HepG2 (cell line): ENCODE measurements around the gene GRIN2D. TPM values are rescaled to one million over a fixed set of nuclear protein-coding genes. Genes with fewer than 3 reads are reported as not detected.

ENCODE experiments used
- CHD4 ChIP-seq: fragments of 200-600 bp; sonication (generic); IDR thresholded peaks from 2 replicates; pipeline ENCODE4 v1.7.0; 2017; ENCODE audit warnings: mild to moderate bottlenecking, low read length, borderline replicate concordance
- FOXM1 ChIP-seq: sonication (generic); formaldehyde crosslinking; IDR thresholded peaks from 2 replicates; pipeline ENCODE4 v1.5.0; 2020; ENCODE audit warnings: missing genetic modification reagents
- POLR2A ChIP-seq, 2 experiments: IDR thresholded peaks; 2 replicates each; pipeline ENCODE4 v1.6.1; 2011; ENCODE audit warnings: low read depth in 2 of 2, low read length in 2 of 2, mild to moderate bottlenecking in 1 of 2, moderate library complexity in 1 of 2; ENCODE audit not compliant: insufficient read depth in 1 of 2
- RNF2 ChIP-seq: fragments of 450-650 bp; conservative IDR thresholded peaks from 2 replicates; pipeline ENCODE4 v1.6.1; 2016; ENCODE audit warnings: low read depth
- SPEN ChIP-seq: sonication (generic); formaldehyde crosslinking; IDR thresholded peaks from 2 replicates; pipeline ENCODE4 v1.5.1; 2020; ENCODE audit warnings: low read depth, mild to moderate bottlenecking, missing genetic modification reagents
- STAT5B ChIP-seq: sonication (generic); formaldehyde crosslinking; IDR thresholded peaks from 2 replicates; pipeline ENCODE4 v1.4.0; 2020; ENCODE audit warnings: missing genetic modification reagents
- ZMYM3 ChIP-seq: sonication (generic); formaldehyde crosslinking; IDR thresholded peaks from 2 replicates; pipeline ENCODE4 v1.5.1; 2020; ENCODE audit warnings: mild to moderate bottlenecking, missing genetic modification reagents
- ZNF256 ChIP-seq: sonication (generic); formaldehyde crosslinking; conservative IDR thresholded peaks from 2 replicates; pipeline ENCODE4 v1.4.0; 2020; ENCODE audit warnings: missing genetic modification reagents
- ZNF326 ChIP-seq: sonication (generic); formaldehyde crosslinking; IDR thresholded peaks from 2 replicates; pipeline ENCODE4 v1.4.0; 2020; ENCODE audit warnings: missing genetic modification reagents, borderline replicate concordance
- ZNF331 ChIP-seq: sonication (generic); formaldehyde crosslinking; IDR thresholded peaks from 2 replicates; pipeline ENCODE4 v1.4.0; 2020; ENCODE audit warnings: missing genetic modification reagents
- ZNF501 ChIP-seq: sonication (generic); formaldehyde crosslinking; IDR thresholded peaks from 2 replicates; pipeline ENCODE4 v1.5.1; 2020; ENCODE audit warnings: mild to moderate bottlenecking, moderate library complexity, missing genetic modification reagents
- ZNF607 ChIP-seq: sonication (generic); formaldehyde crosslinking; IDR thresholded peaks from 2 replicates; pipeline ENCODE4 v1.5.1; 2020; ENCODE audit warnings: missing genetic modification reagents, mild to moderate bottlenecking, borderline replicate concordance
- ZNF615 ChIP-seq: sonication (generic); formaldehyde crosslinking; IDR thresholded peaks from 2 replicates; pipeline ENCODE4 v1.5.0; 2020; ENCODE audit warnings: mild to moderate bottlenecking, missing genetic modification reagents, borderline replicate concordance
- polyA plus RNA-seq, 8 experiments: library from polyadenylated mRNA; depleted of rRNA in 3 of 8; stranded (reverse) in 7 of 8; unstranded in 1 of 8; fragments of >200 nt; fragmentation: Illumina TruSeq in 4 of 8; extraction: Trizol in 4 of 8; gene quantifications; 2 replicates each; pipeline versions ENCODE4 v1.2.1 to v1.2.3, GENCODE V29; 2011 to 2016; ENCODE audit warnings: low read depth in 4 of 8, missing spikeins in 1 of 8, mixed read lengths in 1 of 8; ENCODE audit not compliant: insufficient read depth in 1 of 8
- total RNA-seq, 5 experiments: library from RNA; depleted of rRNA; stranded (reverse); fragments of >200 nt; fragmentation: Illumina TruSeq; extraction: Trizol; gene quantifications; 2 replicates each; pipeline ENCODE4 v1.2.3, GENCODE V29; 2016; ENCODE audit warnings: low read depth in 1 of 5
- TF ChIP-seq, protein P1 (sequence below): sonication (generic); formaldehyde crosslinking; IDR thresholded peaks from 2 replicates; pipeline ENCODE4 v1.4.0; 2020; ENCODE audit warnings: missing genetic modification reagents
- TF ChIP-seq, protein P2 (sequence below): sonication (generic); formaldehyde crosslinking; IDR thresholded peaks from 2 replicates; pipeline ENCODE4 v1.5.0; 2020; ENCODE audit warnings: mild to moderate bottlenecking, missing genetic modification reagents, borderline replicate concordance
- TF ChIP-seq, protein P3 (sequence below): sonication (generic); formaldehyde crosslinking; IDR thresholded peaks from 2 replicates; pipeline ENCODE4 v1.4.0; 2020; ENCODE audit warnings: missing genetic modification reagents
- TF ChIP-seq, protein P4 (sequence below): sonication (generic); formaldehyde crosslinking; IDR thresholded peaks from 2 replicates; pipeline ENCODE4 v1.4.0; 2020; ENCODE audit warnings: missing genetic modification reagents
- TF ChIP-seq, protein P5 (sequence below): sonication (generic); formaldehyde crosslinking; conservative IDR thresholded peaks from 2 replicates; pipeline ENCODE4 v1.8.0; 2022; ENCODE audit warnings: low read depth, missing genetic modification reagents

Gene GRIN2D
- total and polyA plus RNA-seq, 2 of the 13 experiments (the other 11 are each of a cell fraction or from before 2014, with no cell fraction given) = 0.02 to 0.13 TPM

DNA sequence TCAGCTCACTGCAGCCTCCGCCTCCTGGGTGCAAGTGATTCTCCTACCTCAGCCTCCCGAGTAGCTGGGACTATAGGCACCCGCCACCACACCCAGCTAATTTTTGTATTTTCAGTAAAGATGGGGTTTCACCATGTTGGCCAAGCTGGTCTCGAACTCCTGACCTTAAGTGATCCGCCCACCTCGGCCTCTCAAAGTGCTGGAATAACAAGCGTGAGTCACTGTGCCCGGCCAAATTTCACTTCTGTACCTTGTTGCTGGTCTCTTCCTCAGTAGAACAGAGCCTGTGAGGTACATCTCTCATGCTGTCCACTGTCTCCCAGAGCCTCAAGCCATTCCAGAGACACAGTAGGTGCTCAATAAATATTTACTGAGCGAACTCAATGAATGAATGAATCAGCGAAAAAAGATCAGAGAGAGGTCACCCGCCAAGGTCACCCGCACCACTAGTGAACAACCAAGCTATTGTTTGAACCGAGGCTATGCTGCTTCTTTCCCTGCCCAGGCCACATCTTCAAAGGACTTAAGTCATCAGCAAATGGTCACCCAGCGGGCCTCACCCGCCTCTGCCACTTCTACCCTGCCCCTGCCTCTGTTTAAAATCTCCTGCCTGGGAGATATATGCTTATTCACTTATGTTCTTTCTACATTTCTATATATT is 39.0 kb upstream of the GRIN2D start (continued):
- TF ChIP-seq, protein P1, sequence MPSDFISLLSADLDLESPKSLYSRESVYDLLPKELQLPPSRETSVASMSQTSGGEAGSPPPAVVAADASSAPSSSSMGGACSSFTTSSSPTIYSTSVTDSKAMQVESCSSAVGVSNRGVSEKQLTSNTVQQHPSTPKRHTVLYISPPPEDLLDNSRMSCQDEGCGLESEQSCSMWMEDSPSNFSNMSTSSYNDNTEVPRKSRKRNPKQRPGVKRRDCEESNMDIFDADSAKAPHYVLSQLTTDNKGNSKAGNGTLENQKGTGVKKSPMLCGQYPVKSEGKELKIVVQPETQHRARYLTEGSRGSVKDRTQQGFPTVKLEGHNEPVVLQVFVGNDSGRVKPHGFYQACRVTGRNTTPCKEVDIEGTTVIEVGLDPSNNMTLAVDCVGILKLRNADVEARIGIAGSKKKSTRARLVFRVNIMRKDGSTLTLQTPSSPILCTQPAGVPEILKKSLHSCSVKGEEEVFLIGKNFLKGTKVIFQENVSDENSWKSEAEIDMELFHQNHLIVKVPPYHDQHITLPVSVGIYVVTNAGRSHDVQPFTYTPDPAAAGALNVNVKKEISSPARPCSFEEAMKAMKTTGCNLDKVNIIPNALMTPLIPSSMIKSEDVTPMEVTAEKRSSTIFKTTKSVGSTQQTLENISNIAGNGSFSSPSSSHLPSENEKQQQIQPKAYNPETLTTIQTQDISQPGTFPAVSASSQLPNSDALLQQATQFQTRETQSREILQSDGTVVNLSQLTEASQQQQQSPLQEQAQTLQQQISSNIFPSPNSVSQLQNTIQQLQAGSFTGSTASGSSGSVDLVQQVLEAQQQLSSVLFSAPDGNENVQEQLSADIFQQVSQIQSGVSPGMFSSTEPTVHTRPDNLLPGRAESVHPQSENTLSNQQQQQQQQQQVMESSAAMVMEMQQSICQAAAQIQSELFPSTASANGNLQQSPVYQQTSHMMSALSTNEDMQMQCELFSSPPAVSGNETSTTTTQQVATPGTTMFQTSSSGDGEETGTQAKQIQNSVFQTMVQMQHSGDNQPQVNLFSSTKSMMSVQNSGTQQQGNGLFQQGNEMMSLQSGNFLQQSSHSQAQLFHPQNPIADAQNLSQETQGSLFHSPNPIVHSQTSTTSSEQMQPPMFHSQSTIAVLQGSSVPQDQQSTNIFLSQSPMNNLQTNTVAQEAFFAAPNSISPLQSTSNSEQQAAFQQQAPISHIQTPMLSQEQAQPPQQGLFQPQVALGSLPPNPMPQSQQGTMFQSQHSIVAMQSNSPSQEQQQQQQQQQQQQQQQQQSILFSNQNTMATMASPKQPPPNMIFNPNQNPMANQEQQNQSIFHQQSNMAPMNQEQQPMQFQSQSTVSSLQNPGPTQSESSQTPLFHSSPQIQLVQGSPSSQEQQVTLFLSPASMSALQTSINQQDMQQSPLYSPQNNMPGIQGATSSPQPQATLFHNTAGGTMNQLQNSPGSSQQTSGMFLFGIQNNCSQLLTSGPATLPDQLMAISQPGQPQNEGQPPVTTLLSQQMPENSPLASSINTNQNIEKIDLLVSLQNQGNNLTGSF (CRISPR knock-in tag) = no peak
- TF ChIP-seq CHD4 (0 out of 2 replicates have a peak, but pooled peaks have one; percentile 38), ZNF501 (peak; percentile 59; the same call in 1 of the 2 replicates), ZNF326 (no peak), FOXM1 (CRISPR knock-in tag) (no peak), STAT5B (CRISPR knock-in tag) (no peak), POLR2A (IDR thresholded peaks at IDR 0.05; ENCODE audit: insufficient read depth in 1 of 2, low read depth in 2 of 2, low read length in 2 of 2) (peak in 1 of 2 experiments; percentile 45; a peak in 2 of 4 replicates), ZNF256 (CRISPR knock-in tag) (no peak), ZNF607 (CRISPR knock-in tag) (no peak), ZNF331 (CRISPR knock-in tag) (peak; percentile 75), RNF2 (no peak), ZMYM3 (CRISPR knock-in tag) (peak; percentile 96), SPEN (CRISPR knock-in tag) (no peak), ZNF615 (CRISPR knock-in tag) (no peak)
- TF ChIP-seq, protein P2, sequence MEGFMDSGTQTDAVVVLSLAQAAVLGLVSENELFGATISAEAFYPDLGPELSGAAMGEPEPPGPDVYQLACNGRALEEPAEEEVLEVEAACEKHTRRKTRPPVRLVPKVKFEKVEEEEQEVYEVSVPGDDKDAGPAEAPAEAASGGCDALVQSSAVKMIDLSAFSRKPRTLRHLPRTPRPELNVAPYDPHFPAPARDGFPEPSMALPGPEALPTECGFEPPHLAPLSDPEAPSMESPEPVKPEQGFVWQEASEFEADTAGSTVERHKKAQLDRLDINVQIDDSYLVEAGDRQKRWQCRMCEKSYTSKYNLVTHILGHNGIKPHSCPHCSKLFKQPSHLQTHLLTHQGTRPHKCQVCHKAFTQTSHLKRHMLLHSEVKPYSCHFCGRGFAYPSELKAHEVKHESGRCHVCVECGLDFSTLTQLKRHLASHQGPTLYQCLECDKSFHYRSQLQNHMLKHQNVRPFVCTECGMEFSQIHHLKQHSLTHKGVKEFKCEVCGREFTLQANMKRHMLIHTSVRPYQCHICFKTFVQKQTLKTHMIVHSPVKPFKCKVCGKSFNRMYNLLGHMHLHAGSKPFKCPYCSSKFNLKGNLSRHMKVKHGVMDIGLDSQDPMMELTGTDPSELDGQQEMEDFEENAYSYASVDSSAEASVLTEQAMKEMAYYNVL = peak; percentile 96
- TF ChIP-seq, protein P3, sequence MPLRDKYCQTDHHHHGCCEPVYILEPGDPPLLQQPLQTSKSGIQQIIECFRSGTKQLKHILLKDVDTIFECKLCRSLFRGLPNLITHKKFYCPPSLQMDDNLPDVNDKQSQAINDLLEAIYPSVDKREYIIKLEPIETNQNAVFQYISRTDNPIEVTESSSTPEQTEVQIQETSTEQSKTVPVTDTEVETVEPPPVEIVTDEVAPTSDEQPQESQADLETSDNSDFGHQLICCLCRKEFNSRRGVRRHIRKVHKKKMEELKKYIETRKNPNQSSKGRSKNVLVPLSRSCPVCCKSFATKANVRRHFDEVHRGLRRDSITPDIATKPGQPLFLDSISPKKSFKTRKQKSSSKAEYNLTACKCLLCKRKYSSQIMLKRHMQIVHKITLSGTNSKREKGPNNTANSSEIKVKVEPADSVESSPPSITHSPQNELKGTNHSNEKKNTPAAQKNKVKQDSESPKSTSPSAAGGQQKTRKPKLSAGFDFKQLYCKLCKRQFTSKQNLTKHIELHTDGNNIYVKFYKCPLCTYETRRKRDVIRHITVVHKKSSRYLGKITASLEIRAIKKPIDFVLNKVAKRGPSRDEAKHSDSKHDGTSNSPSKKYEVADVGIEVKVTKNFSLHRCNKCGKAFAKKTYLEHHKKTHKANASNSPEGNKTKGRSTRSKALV (CRISPR knock-in tag) = no peak
- TF ChIP-seq, protein P4, sequence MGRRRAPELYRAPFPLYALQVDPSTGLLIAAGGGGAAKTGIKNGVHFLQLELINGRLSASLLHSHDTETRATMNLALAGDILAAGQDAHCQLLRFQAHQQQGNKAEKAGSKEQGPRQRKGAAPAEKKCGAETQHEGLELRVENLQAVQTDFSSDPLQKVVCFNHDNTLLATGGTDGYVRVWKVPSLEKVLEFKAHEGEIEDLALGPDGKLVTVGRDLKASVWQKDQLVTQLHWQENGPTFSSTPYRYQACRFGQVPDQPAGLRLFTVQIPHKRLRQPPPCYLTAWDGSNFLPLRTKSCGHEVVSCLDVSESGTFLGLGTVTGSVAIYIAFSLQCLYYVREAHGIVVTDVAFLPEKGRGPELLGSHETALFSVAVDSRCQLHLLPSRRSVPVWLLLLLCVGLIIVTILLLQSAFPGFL = no peak
- TF ChIP-seq, protein P5, sequence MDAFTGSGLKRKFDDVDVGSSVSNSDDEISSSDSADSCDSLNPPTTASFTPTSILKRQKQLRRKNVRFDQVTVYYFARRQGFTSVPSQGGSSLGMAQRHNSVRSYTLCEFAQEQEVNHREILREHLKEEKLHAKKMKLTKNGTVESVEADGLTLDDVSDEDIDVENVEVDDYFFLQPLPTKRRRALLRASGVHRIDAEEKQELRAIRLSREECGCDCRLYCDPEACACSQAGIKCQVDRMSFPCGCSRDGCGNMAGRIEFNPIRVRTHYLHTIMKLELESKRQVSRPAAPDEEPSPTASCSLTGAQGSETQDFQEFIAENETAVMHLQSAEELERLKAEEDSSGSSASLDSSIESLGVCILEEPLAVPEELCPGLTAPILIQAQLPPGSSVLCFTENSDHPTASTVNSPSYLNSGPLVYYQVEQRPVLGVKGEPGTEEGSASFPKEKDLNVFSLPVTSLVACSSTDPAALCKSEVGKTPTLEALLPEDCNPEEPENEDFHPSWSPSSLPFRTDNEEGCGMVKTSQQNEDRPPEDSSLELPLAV (CRISPR knock-in tag) = no peak
